HEK293 (cell line): Measurements from ENCODE around the gene PLEKHA5.

Experiments
- CTCF ChIA-PET: fragments of 350-600 bp; formaldehyde crosslinking; extraction: SDS; loops from one replicate; lab custom pipeline; 2021; ENCODE audit warnings: antibody characterized with exemption; lab: Yijun Ruan, JAX
- POLR2A ChIA-PET: fragments of 300-600 bp; formaldehyde crosslinking; extraction: SDS; loops from one replicate; lab custom pipeline; 2020; ENCODE audit warnings: antibody characterized with exemption, inconsistent platforms; lab: Yijun Ruan, JAX
- H3K27ac ChIP-seq: fragments of 200-500 bp; sonication (Bioruptor generic); 2 replicates; pipeline ENCODE4 v1.5.1; 2014; ENCODE audit warnings: low read depth, low read length, control low read depth, inconsistent platforms; ENCODE audit errors: extremely low read depth
- H3K36me3 ChIP-seq, 2 experiments: fragments of 200-500 bp in 1 of 2; sonication (Bioruptor generic) in 1 of 2; 1 replicate in 1 of 2; 2 replicates in 1 of 2; pipeline ENCODE4 v1.5.1; 2014 to 2017; ENCODE audit warnings: inconsistent platforms in 2 of 2, low read length in 2 of 2; ENCODE audit not compliant: control insufficient read depth in 2 of 2, insufficient read depth in 1 of 2
- H3K4me1 ChIP-seq: fragments of 200-500 bp; sonication (Bioruptor generic); 2 replicates; pipeline ENCODE4 v1.5.1; 2014; ENCODE audit warnings: mild to moderate bottlenecking, low read length, inconsistent platforms; ENCODE audit not compliant: control insufficient read depth, insufficient read depth
- H3K4me3 ChIP-seq: 2 replicates; pipeline ENCODE4 v1.5.1; 2011; ENCODE audit warnings: low read depth, mild to moderate bottlenecking, control low read depth, low read length, moderate library complexity
- H3K9me3 ChIP-seq: fragments of 200-500 bp; sonication (Bioruptor generic); 2 replicates; pipeline ENCODE4 v1.5.1; 2014; ENCODE audit warnings: low read depth, low read length, inconsistent platforms; ENCODE audit not compliant: control insufficient read depth, insufficient read depth
- FEZF1 ChIP-seq: fragments of 450-650 bp; formaldehyde crosslinking; IDR thresholded peaks from 2 replicates; pipeline ENCODE4 v1.5.1; 2016; ENCODE audit warnings: missing biosample characterization, missing genetic modification characterization
- OSR2 ChIP-seq: fragments of 450-650 bp; formaldehyde crosslinking; IDR thresholded peaks from 2 replicates; pipeline ENCODE4 v1.5.1; 2016; ENCODE audit warnings: missing biosample characterization, missing genetic modification characterization
- OVOL3 ChIP-seq: fragments of 450-650 bp; formaldehyde crosslinking; IDR thresholded peaks from 2 replicates; pipeline ENCODE4 v1.5.1; 2016; ENCODE audit warnings: missing biosample characterization, missing genetic modification characterization
- TCF7L2 ChIP-seq: IDR thresholded peaks from 2 replicates; pipeline ENCODE4 v1.6.1; 2011; ENCODE audit warnings: low read depth, mild to moderate bottlenecking, inconsistent platforms, low read length, moderate library complexity, borderline replicate concordance
- ZNF155 ChIP-seq: fragments of 450-650 bp; formaldehyde crosslinking; IDR thresholded peaks from 2 replicates; pipeline ENCODE4 v1.5.1; 2016; ENCODE audit warnings: missing biosample characterization, missing genetic modification characterization
- ZNF202 ChIP-seq: fragments of 450-650 bp; formaldehyde crosslinking; IDR thresholded peaks from 2 replicates; pipeline ENCODE4 v1.5.1; 2016; ENCODE audit warnings: missing biosample characterization, missing genetic modification characterization, borderline replicate concordance
- ZNF394 ChIP-seq: fragments of 450-650 bp; formaldehyde crosslinking; IDR thresholded peaks from 2 replicates; pipeline ENCODE4 v1.5.1; 2016; ENCODE audit warnings: missing biosample characterization, missing genetic modification characterization, mild to moderate bottlenecking, moderate library complexity, borderline replicate concordance
- ZNF404 ChIP-seq: fragments of 450-650 bp; formaldehyde crosslinking; IDR thresholded peaks from 2 replicates; pipeline ENCODE4 v1.5.1; 2017; ENCODE audit warnings: missing biosample characterization, missing genetic modification characterization
- ZNF510 ChIP-seq: fragments of 450-650 bp; formaldehyde crosslinking; IDR thresholded peaks from 2 replicates; pipeline ENCODE4 v1.5.1; 2018; ENCODE audit warnings: mild to moderate bottlenecking, missing genetic modification characterization, missing biosample characterization; ENCODE audit not compliant: insufficient replicate concordance
- ZNF561 ChIP-seq: fragments of 450-650 bp; IDR thresholded peaks from 2 replicates; pipeline ENCODE4 v1.5.1; 2018; ENCODE audit warnings: missing biosample characterization, missing genetic modification characterization, borderline replicate concordance
- ZNF76 ChIP-seq: fragments of 450-650 bp; formaldehyde crosslinking; IDR thresholded peaks from 2 replicates; pipeline ENCODE4; 2016; ENCODE audit warnings: low read depth, missing biosample characterization, missing genetic modification characterization, borderline replicate concordance
- ZNF843 ChIP-seq: fragments of 450-650 bp; formaldehyde crosslinking; IDR thresholded peaks from 2 replicates; pipeline ENCODE4 v1.5.1; 2016; ENCODE audit warnings: missing biosample characterization, missing genetic modification characterization
- ZXDB ChIP-seq: fragments of 450-650 bp; formaldehyde crosslinking; IDR thresholded peaks from 2 replicates; pipeline ENCODE4 v1.5.1; 2016; ENCODE audit warnings: missing biosample characterization, missing genetic modification characterization
- TF ChIP-seq, protein P1 (sequence below): fragments of 450-650 bp; formaldehyde crosslinking; IDR thresholded peaks from 2 replicates; pipeline ENCODE4 v1.5.1; 2016; ENCODE audit warnings: missing biosample characterization, missing genetic modification characterization
- TF ChIP-seq, protein P2 (sequence below): fragments of 450-650 bp; formaldehyde crosslinking; IDR thresholded peaks from 2 replicates; pipeline ENCODE4 v1.5.1; 2017; ENCODE audit warnings: missing biosample characterization, missing genetic modification characterization

The PLEKHA5 gene

DNA sequence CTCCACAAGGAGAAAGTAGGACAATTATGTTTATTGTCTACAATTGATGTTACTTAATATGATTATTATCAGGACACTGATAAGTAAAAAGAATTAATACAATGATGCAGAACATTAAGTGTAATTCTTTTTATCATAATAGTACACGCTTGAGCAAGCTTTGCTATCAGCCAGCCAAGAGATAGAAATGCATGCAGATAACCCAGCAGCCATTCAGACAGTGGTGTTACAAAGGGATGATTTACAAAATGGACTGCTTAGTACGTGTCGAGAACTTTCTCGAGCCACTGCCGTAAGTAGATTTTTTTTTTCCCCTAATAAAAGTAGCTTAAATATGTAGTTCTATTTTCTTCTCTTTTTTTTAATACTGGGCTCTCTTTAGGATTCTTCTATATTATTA, 192.8 kb downstream of the PLEKHA5 start (continued):
- TF ChIP-seq, protein P1, sequence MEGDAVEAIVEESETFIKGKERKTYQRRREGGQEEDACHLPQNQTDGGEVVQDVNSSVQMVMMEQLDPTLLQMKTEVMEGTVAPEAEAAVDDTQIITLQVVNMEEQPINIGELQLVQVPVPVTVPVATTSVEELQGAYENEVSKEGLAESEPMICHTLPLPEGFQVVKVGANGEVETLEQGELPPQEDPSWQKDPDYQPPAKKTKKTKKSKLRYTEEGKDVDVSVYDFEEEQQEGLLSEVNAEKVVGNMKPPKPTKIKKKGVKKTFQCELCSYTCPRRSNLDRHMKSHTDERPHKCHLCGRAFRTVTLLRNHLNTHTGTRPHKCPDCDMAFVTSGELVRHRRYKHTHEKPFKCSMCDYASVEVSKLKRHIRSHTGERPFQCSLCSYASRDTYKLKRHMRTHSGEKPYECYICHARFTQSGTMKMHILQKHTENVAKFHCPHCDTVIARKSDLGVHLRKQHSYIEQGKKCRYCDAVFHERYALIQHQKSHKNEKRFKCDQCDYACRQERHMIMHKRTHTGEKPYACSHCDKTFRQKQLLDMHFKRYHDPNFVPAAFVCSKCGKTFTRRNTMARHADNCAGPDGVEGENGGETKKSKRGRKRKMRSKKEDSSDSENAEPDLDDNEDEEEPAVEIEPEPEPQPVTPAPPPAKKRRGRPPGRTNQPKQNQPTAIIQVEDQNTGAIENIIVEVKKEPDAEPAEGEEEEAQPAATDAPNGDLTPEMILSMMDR (tag by site-specific recombination), result no peak
- TF ChIP-seq OSR2 (tag by site-specific recombination) (no peak), ZNF155 (tag by site-specific recombination) (no peak), OVOL3 (tag by site-specific recombination) (no peak)

DNA sequence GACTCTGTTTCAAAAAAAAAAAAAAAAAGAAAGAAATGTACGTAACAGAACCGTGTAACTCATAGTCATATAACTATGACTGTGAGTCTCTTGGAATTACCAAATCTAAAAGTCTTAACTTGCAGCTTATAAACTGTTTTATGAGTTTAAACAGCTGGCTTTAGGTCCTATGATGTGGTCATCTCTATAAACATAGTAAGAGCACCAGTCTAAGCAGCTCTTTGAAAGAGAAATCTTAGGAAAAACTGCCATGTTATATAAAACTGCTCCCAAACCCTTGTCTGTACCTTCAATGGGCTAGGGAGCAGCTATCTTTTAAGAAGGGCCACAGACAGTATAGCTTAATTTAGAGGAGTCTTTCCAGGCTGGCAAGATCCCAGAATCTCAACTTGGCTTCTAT, 194.3 kb downstream of the PLEKHA5 start:
- POLR2A ChIA-PET, result no interaction called here
- H3K4me3 ChIP-seq, result no peak overlapping the region
- H3K9me3 ChIP-seq, result no peaks in the 10 kb centered on the region
- no peak overlapping the region for H3K27ac ChIP-seq
- CTCF ChIA-PET, result no interaction called here
- no peaks in the 10 kb centered on the region for H3K4me1 ChIP-seq
- TF ChIP-seq ZNF843 (tag by site-specific recombination), result peak; percentile 60; the same call in 1 of the 2 replicates
- no peak for TF ChIP-seq ZNF561 (tag by site-specific recombination)
- TF ChIP-seq ZXDB, result 0 out of 2 replicates have a peak, but pooled peaks have one; percentile 31
- peak; percentile 25; the same call in 1 of the 2 replicates for TF ChIP-seq FEZF1 (tag by site-specific recombination)
- no peak for TF ChIP-seq ZNF202 (tag by site-specific recombination)
- H3K36me3 ChIP-seq, result peaks cover 20 to 23% of the 10 kb centered on the region in 2 experiments

DNA sequence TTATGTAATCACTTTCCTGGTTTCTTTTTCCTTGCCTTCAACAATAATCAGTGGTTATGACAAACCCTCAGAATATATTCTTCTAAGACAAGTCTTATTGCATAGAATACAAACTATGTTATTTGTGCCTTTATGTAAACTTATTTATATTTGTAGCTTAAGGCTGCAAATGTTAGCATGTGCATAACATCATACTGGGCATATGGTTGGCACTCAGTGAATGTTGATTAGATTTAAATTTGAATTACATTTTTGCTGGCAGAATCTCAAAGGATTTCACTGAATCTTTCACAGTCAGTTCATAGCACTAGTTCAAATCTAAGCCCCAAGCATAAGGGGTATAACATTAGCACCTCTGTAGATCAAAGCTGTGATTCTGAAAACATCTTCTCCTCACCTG, 196.6 kb downstream of the PLEKHA5 start:
- TF ChIP-seq, protein P1 (tag by site-specific recombination), result no peak
- TF ChIP-seq ZNF404, result no peak
- Histone ChIP-seq H3K9me3 (no peaks in the 10 kb centered on the region), H3K36me3 (peaks cover 15 to 18% of the 10 kb centered on the region in 2 experiments), H3K4me1 (no peaks in the 10 kb centered on the region), H3K27ac (no peak overlapping the region), H3K4me3 (no peak overlapping the region)
- ChIA-PET CTCF (interaction anchor here (0.6 kb wide), 2 partner anchors 11 to 327 kb away, joined by 3 read pairs; no protein-coding TSS in a partner anchor), POLR2A (no interaction called here)

DNA sequence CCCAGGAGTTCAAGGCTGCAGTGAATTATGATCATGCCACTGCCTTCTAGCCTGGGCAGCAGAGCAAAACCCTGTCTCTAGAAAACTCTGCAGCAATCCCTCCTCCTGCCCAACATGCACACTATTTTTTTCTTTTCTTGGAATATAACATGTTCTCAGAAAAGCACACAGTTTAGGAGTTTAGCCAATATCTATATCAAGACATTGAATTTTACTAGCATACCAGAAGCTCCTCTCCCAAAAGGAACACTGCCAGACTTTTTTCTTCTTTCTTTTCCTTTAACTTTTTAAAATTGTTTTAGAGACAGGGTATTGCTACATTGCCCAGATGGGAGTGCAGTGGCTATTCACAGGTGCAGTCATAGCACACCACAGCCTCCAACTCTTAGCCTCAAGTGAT, 202.7 kb downstream of the PLEKHA5 start:
- H3K9me3 ChIP-seq, result no peaks in the 10 kb centered on the region
- ChIA-PET CTCF (no interaction called here), POLR2A (no interaction called here)
- no peak overlapping the region for H3K27ac ChIP-seq
- TF ChIP-seq, protein P2, sequence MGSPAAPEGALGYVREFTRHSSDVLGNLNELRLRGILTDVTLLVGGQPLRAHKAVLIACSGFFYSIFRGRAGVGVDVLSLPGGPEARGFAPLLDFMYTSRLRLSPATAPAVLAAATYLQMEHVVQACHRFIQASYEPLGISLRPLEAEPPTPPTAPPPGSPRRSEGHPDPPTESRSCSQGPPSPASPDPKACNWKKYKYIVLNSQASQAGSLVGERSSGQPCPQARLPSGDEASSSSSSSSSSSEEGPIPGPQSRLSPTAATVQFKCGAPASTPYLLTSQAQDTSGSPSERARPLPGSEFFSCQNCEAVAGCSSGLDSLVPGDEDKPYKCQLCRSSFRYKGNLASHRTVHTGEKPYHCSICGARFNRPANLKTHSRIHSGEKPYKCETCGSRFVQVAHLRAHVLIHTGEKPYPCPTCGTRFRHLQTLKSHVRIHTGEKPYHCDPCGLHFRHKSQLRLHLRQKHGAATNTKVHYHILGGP (tag by site-specific recombination), result no peak
- TF ChIP-seq ZNF76 (tag by site-specific recombination) (no peak), ZNF510 (tag by site-specific recombination) (no peak), ZNF394 (no peak), TCF7L2 (no peak)
- peaks cover 3 to 15% of the 10 kb centered on the region in 2 experiments for H3K36me3 ChIP-seq
- H3K4me1 ChIP-seq, result no peaks in the 10 kb centered on the region
- no peak overlapping the region for H3K4me3 ChIP-seq
